Ishikawa (cell line): ENCODE data around the gene UBE2QL1.

Source experiments
- CEBPB ChIP-seq: IDR thresholded peaks from 2 replicates; pipeline ENCODE4 v1.6.1; 2012
- EGR1 ChIP-seq: IDR thresholded peaks from 2 replicates; pipeline ENCODE4 v1.6.1; 2012
- EP300 ChIP-seq: IDR thresholded peaks from 2 replicates; pipeline ENCODE4 v1.6.1; 2012; ENCODE audit warnings: borderline replicate concordance
- NFIC ChIP-seq: IDR thresholded peaks from 2 replicates; pipeline ENCODE4 v1.6.1; 2012
- RAD21 ChIP-seq: IDR thresholded peaks from 2 replicates; pipeline ENCODE4 v1.6.1; 2012; ENCODE audit warnings: low read depth
- REST ChIP-seq: IDR thresholded peaks from 2 replicates; pipeline ENCODE4 v1.6.1; 2012; ENCODE audit warnings: low read depth, mild to moderate bottlenecking
- TAF1 ChIP-seq: IDR thresholded peaks from 2 replicates; pipeline ENCODE4 v1.6.1; 2012; ENCODE audit warnings: low read depth, mild to moderate bottlenecking
- TEAD4 ChIP-seq: IDR thresholded peaks from 2 replicates; pipeline ENCODE4 v1.6.1; 2012
- YY1 ChIP-seq: IDR thresholded peaks from 2 replicates; pipeline ENCODE4 v1.6.1; 2012; ENCODE audit warnings: low read depth

GRCh38 chr5:6448622-6449464 is at the start of gene UBE2QL1:
- TF ChIP-seq TAF1 (no peak), EP300 (no peak), YY1 (no peak), TEAD4 (no peak), RAD21 (no peak), NFIC (no peak), EGR1 (no peak), CEBPB (no peak), REST (no peak)
